Adipose tissue (tissue), 3 donors: ENCODE data around the gene RPGRIP1L. TPM values are rescaled to one million over a fixed set of nuclear protein-coding genes. Genes with fewer than 3 reads are reported as not detected.

Experiments used
- H3K27ac ChIP-seq: one replicate; pipeline ENCODE4 v1.5.1; 2013; ENCODE audit warnings: low read depth, low read length
- whole genome bisulfite sequencing, 3 donors: extraction: QIAGEN DNeasy Blood & Tissue Kit; methylation state at CpG; one replicate each; pipeline ENCODE4 v1.1.7; 2013; 5-methylcytosine and 5-hydroxymethylcytosine counted together
- polyA plus RNA-seq, 3 donors: library from polyadenylated mRNA; stranded (reverse); fragments of 200-250 nt; gene quantifications; one replicate each; pipeline ENCODE4 v1.2.3, GENCODE V29; 2013
- donor health status: healthy with polysubstance abuse.
- donor health status: Bipolar disorder and iron deficiency.
- donor health status: healthy.

Gene RPGRIP1L
- polyA plus RNA-seq, result 1 to 10 TPM in 1 of 3 donors, under 1 TPM in 2; 0.74 to 2.9 (median 0.94) TPM

DNA sequence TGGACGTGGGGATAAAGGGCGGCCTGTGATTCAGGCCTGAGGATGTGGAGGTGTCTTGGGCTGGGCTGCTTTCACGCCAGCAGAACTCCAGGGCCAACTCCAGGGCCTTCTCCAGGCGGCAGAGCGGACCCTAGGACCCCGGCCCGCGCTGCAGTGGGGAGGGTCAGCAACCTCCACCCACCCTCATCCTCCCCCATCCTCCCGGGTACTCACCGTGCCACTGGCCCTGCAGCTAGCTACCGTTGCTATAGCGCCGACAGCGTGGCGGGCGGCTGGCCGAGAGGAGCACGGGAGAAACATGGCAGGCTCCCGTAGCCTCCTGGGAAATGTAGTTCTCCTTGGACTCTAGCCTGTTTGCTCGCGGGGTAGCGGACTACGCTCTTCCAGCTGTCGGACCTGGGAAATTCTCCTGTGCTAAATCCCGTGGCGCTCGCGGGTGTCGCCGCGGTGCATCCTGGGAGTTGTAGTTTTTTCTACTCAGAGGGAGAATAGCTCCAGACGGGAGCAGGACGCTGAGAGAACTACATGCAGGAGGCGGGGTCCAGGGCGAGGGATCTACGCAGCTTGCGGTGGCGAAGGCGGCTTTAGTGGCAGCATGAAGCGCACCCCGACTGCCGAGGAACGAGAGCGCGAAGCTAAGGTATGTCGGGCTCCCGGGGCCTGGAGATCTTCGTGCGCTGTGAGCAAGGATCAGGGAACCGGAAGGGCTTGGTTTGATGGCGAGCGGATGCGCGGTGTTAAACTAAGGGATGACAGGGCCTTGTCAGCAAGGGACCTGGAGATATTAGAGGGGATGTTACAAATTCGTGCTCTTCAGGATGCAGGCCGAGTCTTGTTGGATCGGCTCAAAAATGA lies at the start of gene RPGRIP1L, which contains the start of gene FTO:
Gene RPGRIP1L (minus strand): TSS at position 270 of the 855 bp plus-strand sequence. CDS start 3,136 bp downstream, outside the sequence.
Gene FTO (plus strand): TSS at position 567 of the 855 bp plus-strand sequence.
- 0 to 1% (median 0%) methylated on average over 57 of the region's 57 CpGs for WGBS, 3 donors
- no peak within 1 kb of the TSS for H3K27ac ChIP-seq

DNA sequence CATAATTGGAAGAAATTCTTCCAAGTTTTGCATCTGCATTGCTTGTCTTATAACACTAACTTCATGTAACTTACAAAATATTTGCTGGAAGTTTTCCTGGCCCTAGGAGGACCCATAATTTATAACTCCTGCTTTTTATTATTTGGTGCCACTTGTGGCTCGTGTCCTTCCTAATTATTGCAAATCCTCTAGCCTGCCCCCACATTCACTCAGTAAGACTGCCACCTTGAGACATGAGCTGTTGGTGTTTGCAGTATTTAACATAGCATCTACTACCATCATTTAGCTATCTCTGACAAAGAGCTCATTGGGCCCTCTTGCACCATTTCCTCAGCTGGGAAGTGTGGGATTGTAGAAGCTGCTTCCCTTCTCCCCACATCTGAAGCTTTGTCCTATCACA lies 49.8 kb upstream of the RPGRIP1L start:
- 53 to 59% (median 54%) methylated on average over 1 of the region's 1 CpG for WGBS, 3 donors
- no peak overlapping the region for H3K27ac ChIP-seq

DNA sequence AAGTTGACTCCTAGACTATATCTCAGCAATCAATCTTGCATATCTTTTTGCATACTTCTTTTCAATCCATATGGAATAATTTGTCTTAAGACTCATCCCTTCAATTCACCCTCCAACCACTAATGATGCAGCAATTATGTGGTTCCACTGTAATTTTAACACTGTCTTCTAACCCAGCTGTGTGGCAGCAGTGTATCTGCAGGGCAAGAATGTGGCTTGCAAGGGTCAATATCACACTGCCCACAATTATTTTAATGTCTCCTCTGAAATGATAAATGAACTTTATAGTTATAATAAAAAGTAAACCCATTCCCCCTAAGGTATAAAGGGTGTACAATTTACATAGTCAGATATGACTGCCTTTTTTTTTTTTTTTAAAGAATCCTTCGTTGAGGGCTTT lies 48.9 kb upstream of the RPGRIP1L start:
- 64 to 77% (median 72%) methylated on average over 1 of the region's 1 CpG for WGBS, 3 donors
- H3K27ac ChIP-seq, result no peak overlapping the region

DNA sequence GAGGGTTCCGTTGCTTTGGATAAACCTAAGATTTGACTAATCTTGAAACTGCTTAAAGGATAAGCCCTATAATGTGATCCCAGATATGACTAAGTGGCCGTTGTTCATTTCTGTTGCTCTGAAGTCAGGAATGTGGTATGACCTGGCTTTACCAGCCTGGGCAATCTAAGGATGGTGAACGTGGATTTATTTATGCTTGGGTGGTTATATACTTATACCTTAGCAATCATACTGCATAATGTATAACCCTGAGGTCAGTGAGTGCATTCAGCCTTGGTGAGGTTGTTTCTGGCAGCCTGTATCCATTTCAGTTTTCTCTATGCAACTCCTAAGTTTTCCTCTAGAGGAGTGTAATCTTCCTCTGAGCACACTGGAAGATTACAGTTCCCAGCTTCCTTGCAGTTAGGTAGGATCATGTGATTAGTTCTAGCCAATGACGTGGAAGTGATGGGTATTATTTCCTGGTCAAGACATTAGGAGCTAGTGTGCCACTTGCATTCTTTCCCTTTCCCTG lies 42.2 kb upstream of the RPGRIP1L start:
- WGBS, 3 donors, result 75 to 91% (median 89%) methylated on average over 4 of the region's 4 CpGs
- H3K27ac ChIP-seq, result no peak overlapping the region

DNA sequence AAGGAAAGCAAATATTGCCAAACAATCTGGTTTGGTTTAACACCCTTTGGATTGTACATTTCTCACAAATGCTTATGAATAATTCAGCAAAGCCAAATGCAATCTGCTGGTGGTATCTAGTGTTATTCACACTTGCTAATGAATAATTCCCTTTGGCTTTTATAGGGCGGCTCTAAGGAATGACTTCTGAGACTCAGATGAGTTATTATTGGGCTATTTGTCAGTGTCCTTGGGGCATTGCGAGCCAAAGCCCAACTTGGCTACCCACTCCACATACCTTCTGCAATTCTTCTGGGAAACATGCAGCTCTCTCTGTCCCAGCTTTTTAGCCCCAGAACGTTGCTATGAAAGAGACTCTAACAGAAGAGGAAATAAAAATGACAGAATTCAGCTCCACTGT lies 41.4 kb upstream of the RPGRIP1L start:
- no peak overlapping the region for H3K27ac ChIP-seq
- WGBS, 3 donors, result 22 to 44% (median 44%) methylated on average over 3 of the region's 3 CpGs

DNA sequence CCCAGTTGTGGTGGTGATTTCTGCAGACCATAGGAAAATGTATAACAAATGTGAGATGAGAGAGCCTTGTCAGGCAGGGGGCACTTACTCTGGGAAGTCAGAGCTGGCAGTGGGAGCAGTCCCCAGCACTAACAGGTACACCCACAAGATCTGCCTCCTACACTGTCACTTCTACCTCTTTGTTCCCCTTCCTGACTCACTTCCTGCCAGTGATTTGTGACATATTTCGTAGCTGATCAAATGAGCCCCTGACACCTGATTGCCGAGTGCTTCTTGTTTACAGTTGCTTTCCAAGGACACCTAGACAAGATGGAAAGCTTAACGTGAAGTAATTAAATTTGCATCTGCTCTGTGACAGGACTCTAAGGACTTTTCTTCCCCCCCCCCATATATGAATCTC lies 40.8 kb upstream of the RPGRIP1L start:
- H3K27ac ChIP-seq, result no peak overlapping the region
- WGBS, 3 donors, result 15 to 53% (median 48%) methylated on average over 3 of the region's 3 CpGs

DNA sequence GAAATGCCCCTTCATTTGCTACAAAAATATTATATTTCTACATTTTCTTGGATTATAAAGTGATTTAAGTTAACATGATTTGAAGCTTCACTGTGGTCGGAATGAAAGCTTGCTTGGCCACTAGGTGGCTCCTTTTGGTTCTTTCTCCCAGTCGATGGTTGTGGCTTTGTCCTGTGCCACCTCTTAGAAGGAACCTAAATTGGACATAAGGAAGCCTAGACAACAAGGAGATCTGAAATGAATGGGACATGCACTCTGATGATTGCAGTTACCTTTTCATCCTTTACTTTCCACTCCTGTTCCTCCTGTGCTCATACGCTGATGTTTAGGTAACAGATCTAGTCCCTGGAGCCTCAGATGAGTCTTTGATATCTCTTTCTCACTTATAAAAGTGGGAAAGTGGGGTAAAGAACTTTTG lies 39.5 kb upstream of the RPGRIP1L start:
- 69 to 70% (median 70%) methylated on average over 3 of the region's 3 CpGs for WGBS, 3 donors
- no peak overlapping the region for H3K27ac ChIP-seq

DNA sequence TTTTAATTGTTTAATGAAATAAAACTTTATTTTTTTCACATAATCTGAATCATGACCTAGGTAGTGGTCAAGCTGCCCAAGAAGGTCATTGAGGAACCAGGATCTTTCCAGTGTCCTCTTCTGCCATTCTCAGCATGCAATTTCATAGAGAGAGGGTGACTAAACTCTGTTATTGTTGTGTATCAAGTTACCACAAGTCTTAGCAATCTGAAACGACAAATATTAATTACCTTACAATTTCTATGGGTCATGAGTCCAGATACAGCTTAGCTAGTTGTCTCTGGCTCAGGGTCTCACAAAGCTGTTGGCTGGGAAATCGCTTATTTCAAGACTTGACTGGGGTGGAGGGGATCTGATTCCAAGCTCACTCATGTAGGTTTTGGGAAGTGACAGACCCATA lies 37.9 kb upstream of the RPGRIP1L start:
- no peak overlapping the region for H3K27ac ChIP-seq
- WGBS, 3 donors, result 88 to 97% (median 95%) methylated on average over 2 of the region's 2 CpGs

DNA sequence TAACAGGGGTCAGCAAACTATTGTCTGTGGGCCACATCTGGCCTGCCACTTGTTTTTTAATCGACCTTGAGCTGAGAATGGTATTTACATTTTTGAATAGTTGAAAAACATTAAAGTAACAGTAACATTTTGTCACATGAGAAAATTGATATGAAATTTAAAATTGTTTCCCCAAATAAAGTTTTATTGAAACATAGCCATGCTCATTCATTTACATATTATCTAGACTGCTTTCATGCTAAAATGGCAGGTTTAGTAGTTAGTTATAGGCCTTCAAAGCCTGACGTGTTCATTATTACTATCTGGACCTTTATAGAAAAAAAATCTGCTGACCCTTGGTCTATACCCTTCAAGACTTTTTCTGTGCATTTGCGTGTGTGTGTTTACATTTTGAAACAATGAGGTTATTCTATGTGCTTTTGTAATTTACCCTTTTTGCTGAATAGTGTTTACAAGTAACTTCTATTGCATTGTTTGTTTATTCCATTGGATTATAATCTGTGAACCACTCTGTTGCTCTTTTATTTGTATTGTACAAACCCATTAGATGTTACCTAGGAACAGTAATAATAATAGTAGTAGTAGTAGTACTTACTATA lies 37.4 kb upstream of the RPGRIP1L start:
- no peak overlapping the region for H3K27ac ChIP-seq
- WGBS, 3 donors, result 57 to 88% (median 80%) methylated on average over 3 of the region's 3 CpGs

DNA sequence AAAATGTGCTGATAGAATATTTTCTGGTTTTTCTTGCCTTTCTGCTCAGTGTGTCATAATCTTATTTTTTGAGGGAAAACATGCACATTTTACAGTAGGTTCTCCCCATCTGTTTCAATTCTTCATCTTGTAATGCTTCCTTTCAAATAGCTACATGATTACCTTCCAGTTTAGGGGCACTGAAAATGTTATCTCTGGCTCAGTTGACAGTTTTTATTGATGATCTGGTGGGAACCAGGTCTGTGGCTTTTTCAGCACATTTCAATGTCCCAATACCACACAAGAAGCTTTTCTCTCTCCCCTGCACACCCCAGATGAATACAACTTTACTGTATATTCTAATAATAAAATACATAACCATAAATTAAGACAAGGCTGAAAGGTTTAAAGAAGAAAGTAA lies 36.8 kb upstream of the RPGRIP1L start:
- no peak overlapping the region for H3K27ac ChIP-seq

DNA sequence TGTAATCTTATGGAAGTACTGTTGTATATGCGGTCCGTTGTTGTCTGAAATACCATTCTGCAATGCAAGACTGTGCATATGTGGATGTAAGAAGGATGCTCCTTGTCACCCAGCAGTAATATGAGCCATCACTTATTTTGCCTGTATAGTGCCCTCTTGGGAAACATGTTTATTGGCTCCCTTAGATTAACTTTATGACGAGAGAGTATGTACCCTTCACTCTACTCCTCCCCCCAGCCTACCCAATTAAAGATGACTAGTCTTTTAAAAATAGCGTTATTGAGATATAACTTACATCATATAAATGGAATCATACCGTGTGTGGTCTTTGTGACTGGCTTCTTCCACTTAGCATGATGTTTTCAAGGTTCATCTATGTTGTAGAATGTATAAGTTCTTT lies 33.9 kb upstream of the RPGRIP1L start:
- H3K27ac ChIP-seq, result no peak overlapping the region
- 91 to 94% (median 92%) methylated on average over 5 of the region's 5 CpGs for WGBS, 3 donors

DNA sequence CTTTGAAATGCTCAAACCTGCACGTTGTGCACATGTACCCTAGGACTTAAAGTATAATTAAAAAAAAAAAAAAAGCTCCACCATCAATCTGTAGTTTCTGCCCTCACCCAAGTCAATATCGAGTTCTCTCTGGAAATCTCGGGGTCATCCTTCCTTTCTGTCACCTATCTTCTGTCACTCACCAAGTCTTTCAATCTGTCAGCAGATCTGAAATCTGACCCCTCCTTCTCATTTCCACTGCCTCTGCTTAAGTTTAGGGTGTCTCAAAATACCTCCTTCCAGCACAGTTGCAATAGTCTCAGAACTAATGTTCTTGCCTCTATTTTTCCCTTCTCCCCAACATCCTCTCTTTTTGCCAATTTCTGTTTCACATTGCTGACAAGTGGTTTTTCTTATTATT lies 32.6 kb upstream of the RPGRIP1L start:
- H3K27ac ChIP-seq, result no peak overlapping the region
- WGBS, 3 donors, result 89 to 91% (median 91%) methylated on average over 3 of the region's 3 CpGs

DNA sequence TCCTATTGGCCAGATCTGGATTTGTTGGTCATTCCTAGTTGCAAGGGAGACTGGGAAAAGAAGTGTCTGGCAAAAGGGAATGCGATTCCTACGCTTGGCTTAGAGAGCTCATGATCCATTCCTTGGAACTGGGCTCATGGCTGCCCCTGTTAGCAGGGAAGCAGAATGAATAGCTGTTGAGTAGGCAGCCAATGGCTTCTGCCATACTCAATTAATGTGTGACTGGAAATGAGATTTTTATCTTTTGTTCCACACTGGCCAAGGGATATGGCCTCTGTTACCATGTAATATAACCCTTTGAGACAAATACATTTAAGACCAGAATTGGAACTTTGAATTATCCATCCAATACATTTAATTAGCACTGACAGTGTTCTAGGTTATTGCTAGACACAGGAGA lies 31.2 kb upstream of the RPGRIP1L start:
- 95 to 100% (median 100%) methylated on average over 2 of the region's 2 CpGs for WGBS, 3 donors
- no peak overlapping the region for H3K27ac ChIP-seq

DNA sequence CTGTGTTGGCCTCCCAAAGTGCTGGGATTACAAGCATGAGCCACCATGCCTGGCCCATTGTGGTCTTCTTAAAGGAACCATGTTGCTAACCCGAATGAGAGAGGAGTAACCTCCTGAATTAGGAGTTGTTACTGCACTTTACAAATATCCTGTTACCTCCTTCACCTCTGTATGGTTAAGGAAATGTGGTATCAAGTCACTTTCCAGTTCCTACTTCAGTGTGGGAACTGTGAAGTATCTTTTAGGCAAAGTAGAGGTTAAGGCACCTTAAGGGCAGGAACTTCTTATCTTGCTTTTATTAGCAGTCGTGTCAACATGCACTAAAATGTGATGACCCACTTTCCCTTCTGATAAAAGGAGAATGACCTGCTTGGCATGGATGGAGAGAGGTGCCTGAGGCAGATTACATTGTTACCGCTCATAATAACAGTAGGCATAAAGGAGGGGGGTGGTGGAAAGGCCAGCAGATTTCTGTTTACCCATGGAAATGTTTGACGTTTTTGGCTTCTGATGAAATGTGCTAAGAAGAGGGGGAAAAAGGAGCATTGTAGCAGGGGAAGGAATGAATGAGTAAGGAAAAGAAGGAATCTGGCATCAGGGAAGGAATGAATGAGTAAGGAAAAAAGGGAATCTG lies 28.8 kb upstream of the RPGRIP1L start:
- WGBS, 3 donors, result 33 to 69% (median 63%) methylated on average over 4 of the region's 4 CpGs

DNA sequence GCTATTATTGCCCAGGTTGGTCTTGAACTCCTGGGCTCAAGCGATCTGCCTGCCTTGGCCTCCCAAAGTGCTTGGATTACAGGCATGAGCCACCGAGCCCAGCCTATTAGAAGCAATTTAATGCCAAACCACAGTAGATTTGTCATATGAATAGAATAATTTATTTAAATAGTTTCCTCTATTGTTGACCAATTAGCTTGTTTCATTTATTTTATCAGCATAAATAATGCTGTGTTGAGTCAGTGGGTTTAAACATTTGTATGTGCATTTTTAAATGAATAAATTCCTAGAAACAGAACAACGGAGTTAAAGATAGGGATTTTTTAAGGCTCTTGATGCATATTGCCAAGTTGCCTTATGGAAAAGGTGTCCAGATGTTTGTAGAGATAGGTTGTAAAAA lies 27.0 kb upstream of the RPGRIP1L start:
- H3K27ac ChIP-seq, result no peak overlapping the region
- 85 to 92% (median 90%) methylated on average over 3 of the region's 3 CpGs for WGBS, 3 donors

More for the DNA sequence above, 28.8 kb upstream of the RPGRIP1L start:
- H3K27ac ChIP-seq, result no peak overlapping the region

DNA sequence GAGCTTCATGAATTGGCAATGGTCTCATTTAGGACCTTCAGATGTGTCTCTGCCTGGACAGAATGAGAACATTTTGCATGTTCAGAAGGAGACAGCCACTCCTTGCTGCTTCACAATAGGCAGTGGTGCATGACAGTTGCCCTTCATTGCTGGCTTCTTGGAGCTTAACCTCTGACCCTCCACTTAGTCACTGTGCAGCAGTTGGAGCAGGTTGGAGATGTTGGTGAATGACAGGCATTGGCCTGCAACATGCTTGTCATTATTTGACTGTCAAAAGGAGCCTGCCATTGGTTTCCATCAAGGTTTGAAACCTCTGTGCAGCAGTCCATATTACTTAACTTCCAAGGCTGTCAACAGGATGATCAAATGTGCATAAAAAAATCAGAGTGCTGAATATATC lies 23.0 kb upstream of the RPGRIP1L start:
- H3K27ac ChIP-seq, result no peak overlapping the region

DNA sequence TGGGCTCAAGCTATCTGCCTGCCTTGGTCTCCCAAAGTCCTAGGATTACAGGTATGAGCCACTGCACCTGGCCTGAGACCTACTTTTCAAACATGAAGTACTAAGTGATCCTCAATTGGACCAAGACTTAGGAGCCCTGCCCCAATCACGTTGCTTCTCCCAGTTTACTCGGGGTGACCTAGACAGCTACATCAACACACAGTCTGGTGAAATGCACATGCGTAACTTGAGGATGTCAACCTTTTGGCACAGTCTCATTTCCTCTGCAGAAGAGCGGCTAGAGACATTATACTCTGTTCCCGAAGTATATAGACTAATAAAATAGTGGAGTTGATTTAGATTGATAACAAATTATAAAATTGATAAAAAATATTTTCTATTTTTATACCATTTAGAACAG lies 17.4 kb upstream of the RPGRIP1L start:
- 89 to 95% (median 93%) methylated on average over 5 of the region's 5 CpGs for WGBS, 3 donors
- H3K27ac ChIP-seq, result no peak overlapping the region

DNA sequence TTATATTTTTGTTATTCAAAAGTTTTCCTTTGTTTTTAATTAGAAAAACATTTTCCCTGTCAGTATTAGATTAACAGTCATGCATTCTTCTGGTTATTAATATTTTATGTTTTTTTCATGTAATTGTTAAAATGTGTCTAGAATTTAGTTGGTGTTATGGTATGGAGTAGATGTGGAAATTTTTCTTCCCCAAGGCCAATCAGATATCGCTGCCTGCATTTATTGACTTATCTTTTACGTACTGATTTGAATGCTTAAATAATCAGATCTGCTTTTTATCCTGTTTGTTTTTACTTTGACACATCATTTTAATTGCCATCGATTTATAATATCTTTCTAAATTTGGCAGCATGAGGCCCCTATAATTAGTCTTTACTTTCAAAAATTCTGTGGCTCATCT lies 13.9 kb upstream of the RPGRIP1L start:
- 44 to 90% (median 78%) methylated on average over 3 of the region's 3 CpGs for WGBS, 3 donors
- no peak overlapping the region for H3K27ac ChIP-seq

DNA sequence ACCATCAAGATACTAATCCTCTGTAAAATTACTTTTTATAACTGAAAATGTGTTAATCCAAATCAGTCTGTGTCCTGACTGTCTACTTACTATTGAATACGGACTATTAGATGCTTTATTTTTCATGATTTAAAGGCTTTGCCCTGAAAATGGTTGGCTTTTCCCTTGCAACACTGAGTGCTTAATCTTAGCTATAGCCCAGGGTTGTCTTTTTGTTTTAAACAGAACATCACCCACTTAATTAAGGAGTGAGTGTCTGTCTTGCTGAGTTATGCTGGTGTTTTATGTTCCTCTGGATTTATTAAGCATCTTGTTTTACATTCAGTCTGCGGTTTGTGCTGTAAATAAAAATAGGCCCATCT lies 11.3 kb upstream of the RPGRIP1L start:
- no peak overlapping the region for H3K27ac ChIP-seq
- 81 to 84% (median 82%) methylated on average over 2 of the region's 2 CpGs for WGBS, 3 donors
